GM12878 (cell line): ENCODE data around the gene VEGFB. TPM values are rescaled to one million over a fixed set of nuclear protein-coding genes. Genes with fewer than 3 reads are reported as not detected.

ENCODE experiments used
- ATAC-seq: fragments of 200-7000 bp; cut with Tn5 transposase; 3 replicates; pipeline ENCODE4 v1.9.1; 2020; ENCODE audit warnings: mild to moderate bottlenecking, moderate library complexity
- BruUV-seq: library from RNA; stranded (reverse); fragments of 400-500 nt; replicated peaks from 2 replicates; lab custom pipeline; 2021; lab: Mats Ljungman, UMichigan
- CTCF ChIA-PET: fragments of 300-600 bp; sonication (Branson Sonifier 250); formaldehyde crosslinking; extraction: SDS; loops from one replicate; lab custom pipeline; 2021; ENCODE audit warnings: inconsistent platforms; lab: Yijun Ruan, JAX
- POLR2A ChIA-PET: fragments of 350-600 bp; formaldehyde crosslinking; extraction: SDS; loops from one replicate; lab custom pipeline; 2021; ENCODE audit warnings: inconsistent platforms; lab: Charles Lee
- RAD21 ChIA-PET: fragments of 300-600 bp; sonication (Branson Sonifier 250); formaldehyde crosslinking; loops from one replicate; lab custom pipeline; 2023; ENCODE audit warnings: antibody characterized with exemption; ENCODE audit not compliant: unreplicated experiment; lab: Charles Lee
- SMC1A ChIA-PET: fragments of 300-600 bp; sonication (Branson Sonifier 250); formaldehyde crosslinking; loops from one replicate; lab custom pipeline; 2023; ENCODE audit not compliant: unreplicated experiment, uncharacterized antibody; lab: Charles Lee
- DNase-seq: peaks from one replicate; pipeline ENCODE4 v3.0.0-alpha.2; 2011; ENCODE audit warnings: low read depth, low spot score
- FAIRE-seq: peaks from 3 replicates; lab custom pipeline; 2011; peaks lifted over from hg19 to GRCh38; lab: Jason Lieb, UNC
- H2AFZ ChIP-seq: 2 replicates; pipeline ENCODE4 v1.6.0; 2011; ENCODE audit warnings: low read depth, low read length, control low read depth; ENCODE audit not compliant: control insufficient read depth
- H3K27ac ChIP-seq: 2 replicates; pipeline ENCODE4 v1.5.1; 2011; ENCODE audit warnings: control low read depth; ENCODE audit not compliant: control insufficient read depth, insufficient read depth
- H3K27me3 ChIP-seq, 2 experiments: replicated peaks in 1 of 2; 2 replicates each; pipeline versions ENCODE4 v1.6.0 to v1.6.1; 2011; ENCODE audit warnings: low read length in 1 of 2; ENCODE audit not compliant: control insufficient read depth in 2 of 2, insufficient read depth in 2 of 2
- H3K36me3 ChIP-seq, 2 experiments: 2 replicates each; pipeline ENCODE4 v1.5.1; 2011; ENCODE audit warnings: low read length in 1 of 2; ENCODE audit not compliant: control insufficient read depth in 2 of 2, insufficient read depth in 2 of 2
- H3K4me1 ChIP-seq: 2 replicates; pipeline ENCODE4 v1.6.1; 2011; ENCODE audit warnings: mild to moderate bottlenecking, low read length, moderate library complexity, mixed read lengths; ENCODE audit not compliant: control insufficient read depth, insufficient read depth
- H3K4me2 ChIP-seq: 2 replicates; pipeline ENCODE4 v1.6.0; 2011; ENCODE audit warnings: control low read depth; ENCODE audit not compliant: control insufficient read depth, insufficient read depth
- H3K4me3 ChIP-seq: fragments of 200-600 bp; sonication (generic); 2 replicates; pipeline ENCODE4 v1.5.1; 2016
- H3K79me2 ChIP-seq: 2 replicates; pipeline ENCODE4 v1.6.0; 2011; ENCODE audit warnings: low read length; ENCODE audit not compliant: control insufficient read depth, insufficient read depth
- H3K9ac ChIP-seq: 2 replicates; pipeline ENCODE4 v1.8.0; 2011; ENCODE audit warnings: low read length, control low read depth, mixed read lengths; ENCODE audit not compliant: control insufficient read depth, insufficient read depth
- H3K9me3 ChIP-seq: replicated peaks from 3 replicates; pipeline ENCODE4 v1.5.1; 2011; ENCODE audit warnings: mild to moderate bottlenecking, low read length; ENCODE audit not compliant: control insufficient read depth, insufficient read depth
- H4K20me1 ChIP-seq: 2 replicates; pipeline ENCODE4 v1.6.0; 2011; ENCODE audit not compliant: control insufficient read depth, insufficient read depth
- EED ChIP-seq: sonication (generic); IDR thresholded peaks from 2 replicates; pipeline ENCODE4 v1.6.1; 2016; ENCODE audit warnings: antibody characterized with exemption, low read depth
- EGR1 ChIP-seq, 2 experiments: IDR thresholded peaks; 1 replicate in 1 of 2; 2 replicates in 1 of 2; pipeline ENCODE4 v1.6.1; 2011 to 2012; ENCODE audit warnings: low read depth in 2 of 2, low read length in 2 of 2, borderline replicate concordance in 1 of 2, mild to moderate bottlenecking in 1 of 2, moderate library complexity in 1 of 2
- ETV6 ChIP-seq, 2 experiments: fragments of 450-650 bp in 1 of 2; IDR thresholded peaks in 1 of 2; conservative IDR thresholded peaks in 1 of 2; 2 replicates each; pipeline ENCODE4 v1.6.1; 2014; ENCODE audit warnings: antibody characterized with exemption in 1 of 2, borderline replicate concordance in 1 of 2, low read depth in 1 of 2, mild to moderate bottlenecking in 1 of 2, moderate library complexity in 1 of 2
- FOS ChIP-seq: IDR thresholded peaks from 3 replicates; pipeline ENCODE4 v1.6.1; 2011; ENCODE audit warnings: borderline replicate concordance; ENCODE audit not compliant: insufficient read length; ENCODE audit errors: extremely low read depth
- NFYB ChIP-seq: IDR thresholded peaks from 2 replicates; pipeline ENCODE4 v1.6.1; 2011; ENCODE audit warnings: low read depth, mild to moderate bottlenecking, low read length, improper control_type of control experiment, moderate library complexity; ENCODE audit not compliant: insufficient read depth
- NR2C2 ChIP-seq: IDR thresholded peaks from 2 replicates; pipeline ENCODE4 v1.6.1; 2011; ENCODE audit warnings: borderline replicate concordance, low read depth; ENCODE audit not compliant: control insufficient read depth, insufficient read length
- YBX1 ChIP-seq: fragments of 450-650 bp; IDR thresholded peaks from 2 replicates; pipeline ENCODE4 v1.6.1; 2016; ENCODE audit warnings: antibody characterized with exemption
- WGBS: methylation state at CpG from one replicate; pipeline ENCODE4 v1.1.6; 2016; ENCODE audit warnings: low lambda C conversion rate; ENCODE audit not compliant: insufficient replicate concordance, insufficient coverage; ENCODE audit errors: missing lambda C conversion rate; 5-methylcytosine and 5-hydroxymethylcytosine counted together
- in situ Hi-C: fragments of 300-500 bp; cut with MboI; formaldehyde crosslinking; loops from 9 replicates; pipeline ENCODE4 v1.14.3; 2018; ENCODE audit warnings: mixed read lengths
- intact Hi-C: fragments of 100-400 bp; cut with micrococcal nuclease; formaldehyde crosslinking; loops from one replicate; pipeline ENCODE4 v1.14.2; 2022; ENCODE audit not compliant: unreplicated experiment
- polyA plus RNA-seq, 11 experiments: library from polyadenylated mRNA; depleted of rRNA in 4 of 11; unstranded in 6 of 11; stranded (reverse) in 5 of 11; fragments of >200 nt; fragmentation: Nextera tagmentation in 4 of 11; fragmentation: Illumina TruSeq in 1 of 11; extraction: Ambion mirVana in 4 of 11; extraction: Trizol in 1 of 11; gene quantifications; 1 replicate in 1 of 11; 2 replicates in 10 of 11; pipeline versions ENCODE4 v1.2.1 to v1.2.3, GENCODE V29; 2011 to 2016; ENCODE audit warnings: inconsistent platforms in 2 of 11, missing spikeins in 2 of 11, low read depth in 1 of 11
- total RNA-seq, 4 experiments: library from RNA; depleted of rRNA in 3 of 4; stranded (reverse); fragments of >200 nt in 3 of 4; fragmentation: Illumina TruSeq in 1 of 4; extraction: Trizol in 1 of 4; gene quantifications; 2 replicates each; pipeline versions ENCODE4 v1.2.1 to v1.2.3, GENCODE V29; 2013 to 2021
- TF ChIP-seq, protein P1 (sequence below): fragments of 450-650 bp; conservative IDR thresholded peaks from 2 replicates; pipeline ENCODE4 v1.6.1; 2017; ENCODE audit warnings: mild to moderate bottlenecking, moderate library complexity

Gene VEGFB
- total and polyA plus RNA-seq, 10 of the 15 experiments (the other 5 are each of a cell fraction or from before 2014, with no cell fraction given) = 7.0 to 75.8 (median 20.3) TPM

DNA sequence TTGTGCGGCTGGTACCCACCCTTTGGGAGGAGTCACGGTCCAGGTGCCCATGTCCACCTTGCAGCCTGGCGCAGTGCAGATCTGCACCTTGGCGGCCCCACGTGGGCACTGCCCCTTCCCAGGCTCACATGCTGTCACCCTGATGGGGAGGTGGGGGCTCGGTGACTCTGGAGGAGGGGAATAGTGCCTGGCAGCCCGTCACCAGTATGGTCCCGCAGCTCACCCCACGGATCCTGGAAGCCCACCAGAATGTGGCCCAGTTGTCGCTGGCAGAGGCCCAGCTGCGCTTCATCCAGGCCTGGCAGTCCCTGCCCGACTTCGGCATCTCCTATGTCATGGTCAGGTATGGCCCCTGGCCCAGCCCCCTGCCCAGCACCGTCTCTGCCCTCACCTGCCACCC, 13.6 kb upstream of the VEGFB start:
- Histone ChIP-seq H3K27me3 (no peaks in the 10 kb centered on the region), H2AFZ (no peak overlapping the region), H3K36me3 (peaks cover 26 to 27% of the 10 kb centered on the region in 2 experiments), H3K79me2 (peaks cover 12% of the 10 kb centered on the region), H3K4me1 (peaks cover 3% of the 10 kb centered on the region; the same call in 1 of the 2 replicates), H3K9me3 (no peaks in the 10 kb centered on the region), H4K20me1 (no peaks in the 10 kb centered on the region), H3K9ac (no peak overlapping the region), H3K4me2 (no peak overlapping the region), H3K27ac (no peak overlapping the region), H3K4me3 (no peak overlapping the region)
- in situ Hi-C loops = no loop called here
- RAD21 ChIA-PET = interaction anchor here (0.6 kb wide), 1 partner anchor 16 kb away, joined by 3 read pairs; no protein-coding TSS in a partner anchor
- DNase-seq (no peak), ATAC-seq (no peak), FAIRE-seq (no peak)
- POLR2A ChIA-PET = interaction anchor here (1.0 to 2.6 kb wide), 2 partner anchors 11 to 14 kb away, joined by 3 to 11 read pairs; partner anchors contain the start of gene FERMT3
- SMC1A ChIA-PET = no interaction called here
- intact Hi-C loops = no loop called here
- 95% methylated on average over 14 of the region's 14 CpGs for WGBS
- CTCF ChIA-PET = no interaction called here
- TF ChIP-seq NR2C2 (no peak), EED (no peak)
- BruUV-seq = no TSS peak

DNA sequence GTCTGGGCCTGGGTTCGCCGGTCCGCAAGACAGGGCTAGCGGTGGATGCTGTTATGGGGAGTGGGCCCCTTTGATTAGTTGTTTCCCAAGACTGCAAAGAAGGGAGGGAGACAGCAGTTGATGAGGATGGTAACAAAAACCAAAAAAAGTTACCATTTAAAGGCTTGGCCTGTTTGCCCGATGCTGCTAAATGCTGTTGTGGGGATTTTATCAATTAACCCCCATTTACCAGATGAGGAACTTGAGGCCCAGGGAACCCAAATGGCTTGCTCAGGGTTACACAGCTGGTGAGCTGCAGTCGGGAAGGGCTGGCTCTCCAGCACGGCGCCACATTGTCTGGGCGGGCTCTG, 11.8 kb upstream of the VEGFB start:
- WGBS = 76% methylated on average over 9 of the region's 9 CpGs
- no peak overlapping the region for H3K27ac ChIP-seq
- SMC1A ChIA-PET = interaction anchor here (5.4 kb wide), 1 partner anchor 16 kb away, joined by 56 read pairs; the partner anchor contains the start of gene FERMT3

More for the DNA sequence above, 11.8 kb upstream of the VEGFB start:
- no peak for TF ChIP-seq NFYB
- no peak for TF ChIP-seq FOS
- no peak for TF ChIP-seq ETV6 (conservative IDR thresholded peaks at IDR 0.05 in 1 of 2, IDR thresholded peaks at IDR 0.05 in 1 of 2; ENCODE audit: borderline replicate concordance in 1 of 2, low read depth in 1 of 2)
- TF ChIP-seq, protein P1, sequence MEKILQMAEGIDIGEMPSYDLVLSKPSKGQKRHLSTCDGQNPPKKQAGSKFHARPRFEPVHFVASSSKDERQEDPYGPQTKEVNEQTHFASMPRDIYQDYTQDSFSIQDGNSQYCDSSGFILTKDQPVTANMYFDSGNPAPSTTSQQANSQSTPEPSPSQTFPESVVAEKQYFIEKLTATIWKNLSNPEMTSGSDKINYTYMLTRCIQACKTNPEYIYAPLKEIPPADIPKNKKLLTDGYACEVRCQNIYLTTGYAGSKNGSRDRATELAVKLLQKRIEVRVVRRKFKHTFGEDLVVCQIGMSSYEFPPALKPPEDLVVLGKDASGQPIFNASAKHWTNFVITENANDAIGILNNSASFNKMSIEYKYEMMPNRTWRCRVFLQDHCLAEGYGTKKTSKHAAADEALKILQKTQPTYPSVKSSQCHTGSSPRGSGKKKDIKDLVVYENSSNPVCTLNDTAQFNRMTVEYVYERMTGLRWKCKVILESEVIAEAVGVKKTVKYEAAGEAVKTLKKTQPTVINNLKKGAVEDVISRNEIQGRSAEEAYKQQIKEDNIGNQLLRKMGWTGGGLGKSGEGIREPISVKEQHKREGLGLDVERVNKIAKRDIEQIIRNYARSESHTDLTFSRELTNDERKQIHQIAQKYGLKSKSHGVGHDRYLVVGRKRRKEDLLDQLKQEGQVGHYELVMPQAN = no peak
- TF ChIP-seq YBX1 = no peak
- no peak for TF ChIP-seq EGR1 (IDR thresholded peaks at IDR 0.05; ENCODE audit: borderline replicate concordance in 1 of 2, low read depth in 2 of 2, low read length in 2 of 2)
- intact Hi-C loops = no loop called here
- H3K4me2 ChIP-seq = no peak overlapping the region
- ATAC-seq (no peak), DNase-seq (no peak), FAIRE-seq (no peak)
- H3K36me3 ChIP-seq = peaks cover 24 to 27% of the 10 kb centered on the region in 2 experiments
- H3K9me3 ChIP-seq = no peaks in the 10 kb centered on the region
- H3K79me2 ChIP-seq = peaks cover 29% of the 10 kb centered on the region
- no peaks in the 10 kb centered on the region for H4K20me1 ChIP-seq
- ChIA-PET RAD21 (interaction anchor here (1.6 kb wide), 1 partner anchor 18 kb away, joined by 5 read pairs; no protein-coding TSS in a partner anchor), POLR2A (interaction anchor here (1.4 to 9.7 kb wide), 4 partner anchors 12 to 21 kb away, joined by 5 to 85 read pairs (median 41); partner anchors contain the start of genes FERMT3, FKBP2 and PPP1R14B), CTCF (no interaction called here)
- no peak overlapping the region for H2AFZ ChIP-seq
- no peak overlapping the region for H3K9ac ChIP-seq
- H3K4me1 ChIP-seq = peaks cover 6% of the 10 kb centered on the region
- in situ Hi-C loops = no loop called here
- no TSS peak for BruUV-seq
- no peak overlapping the region for H3K4me3 ChIP-seq
- H3K27me3 ChIP-seq = no peaks in the 10 kb centered on the region
